ENCODE data around the gene THBD. TPM values are rescaled to one million over a fixed set of nuclear protein-coding genes. Genes with fewer than 3 reads are reported as not detected.

Gene THBD
- total RNA-seq, 6 experiments from 2014 or later, result 1.4 to 15.6 (median 4.9) TPM

DNA sequence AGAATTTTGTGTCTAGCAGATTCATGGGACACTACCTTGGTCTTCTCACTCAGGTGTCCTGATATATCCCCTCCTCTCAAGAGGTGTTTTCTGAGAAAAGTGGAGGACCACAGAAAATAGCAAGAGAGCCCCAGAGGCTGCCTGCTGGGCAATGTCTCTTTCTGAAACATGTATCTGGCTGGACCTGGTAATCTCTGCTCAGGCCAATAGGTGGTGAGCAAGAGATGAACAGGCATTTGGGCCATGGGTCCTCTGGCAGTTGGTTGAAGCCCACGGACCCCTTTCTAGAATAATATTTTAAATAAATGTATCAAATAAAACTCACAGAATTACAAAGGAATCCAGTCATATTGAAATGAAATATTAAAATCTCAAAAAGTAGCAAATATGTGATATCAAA lies 8.8 kb upstream of the THBD start:
- WGBS (ENCODE audit: insufficient coverage, low coverage, low lambda C conversion rate, missing lambda C conversion rate), result 22% methylated on average over 1 of the region's 1 CpG
- ATAC-seq (no peak), DNase-seq (no peak)
- Histone ChIP-seq H3K9me3 (no peaks in the 10 kb centered on the region), H3K27me3 (no peaks in the 10 kb centered on the region), H3K36me3 (no peaks in the 10 kb centered on the region), H3K4me3 (no peak overlapping the region), H3K4me1 (peaks cover 0 to under 1% (median 0%) of the 10 kb centered on the region in 4 donors), H3K27ac (no peak overlapping the region)
- no peak for TF ChIP-seq POLR2A (IDR thresholded peaks at IDR 0.05)
- TF ChIP-seq, protein P1, sequence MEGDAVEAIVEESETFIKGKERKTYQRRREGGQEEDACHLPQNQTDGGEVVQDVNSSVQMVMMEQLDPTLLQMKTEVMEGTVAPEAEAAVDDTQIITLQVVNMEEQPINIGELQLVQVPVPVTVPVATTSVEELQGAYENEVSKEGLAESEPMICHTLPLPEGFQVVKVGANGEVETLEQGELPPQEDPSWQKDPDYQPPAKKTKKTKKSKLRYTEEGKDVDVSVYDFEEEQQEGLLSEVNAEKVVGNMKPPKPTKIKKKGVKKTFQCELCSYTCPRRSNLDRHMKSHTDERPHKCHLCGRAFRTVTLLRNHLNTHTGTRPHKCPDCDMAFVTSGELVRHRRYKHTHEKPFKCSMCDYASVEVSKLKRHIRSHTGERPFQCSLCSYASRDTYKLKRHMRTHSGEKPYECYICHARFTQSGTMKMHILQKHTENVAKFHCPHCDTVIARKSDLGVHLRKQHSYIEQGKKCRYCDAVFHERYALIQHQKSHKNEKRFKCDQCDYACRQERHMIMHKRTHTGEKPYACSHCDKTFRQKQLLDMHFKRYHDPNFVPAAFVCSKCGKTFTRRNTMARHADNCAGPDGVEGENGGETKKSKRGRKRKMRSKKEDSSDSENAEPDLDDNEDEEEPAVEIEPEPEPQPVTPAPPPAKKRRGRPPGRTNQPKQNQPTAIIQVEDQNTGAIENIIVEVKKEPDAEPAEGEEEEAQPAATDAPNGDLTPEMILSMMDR (IDR thresholded peaks at IDR 0.05), result no peak
- intact Hi-C loops (cut with DNase I), result loop anchor here in 1 of 2 donors (5.0 kb wide), 1 partner anchor 79 kb away; no protein-coding TSS in a partner anchor

DNA sequence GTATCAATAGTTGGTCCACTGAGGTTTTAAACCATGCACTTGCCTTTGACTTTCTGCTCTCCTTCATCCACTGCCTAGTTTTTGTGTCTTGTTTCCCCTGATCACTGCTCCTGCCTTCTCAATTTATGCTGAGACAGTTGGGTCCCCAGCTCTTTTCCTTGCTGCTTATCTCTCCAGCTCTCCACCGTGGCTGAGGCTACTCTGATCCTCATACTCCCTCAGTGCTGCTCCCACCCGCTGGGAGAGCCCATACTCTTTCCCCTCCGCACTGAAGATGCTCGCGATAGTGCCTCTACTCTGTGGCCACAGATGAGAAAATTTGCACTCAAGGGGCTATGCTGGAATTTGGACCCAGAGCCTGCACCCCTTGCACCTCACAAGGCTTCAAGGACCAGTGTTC lies 3.4 kb upstream of the THBD start:
- DNase-seq (no peak), ATAC-seq (no peak)
- peaks cover 0 to 20% (median 0%) of the 10 kb centered on the region in 4 donors for H3K4me1 ChIP-seq
- H3K27ac ChIP-seq, result no peak overlapping the region
- peaks cover 0 to 5% of the 10 kb centered on the region in 2 donors for H3K27me3 ChIP-seq
- no peak overlapping the region for H3K4me3 ChIP-seq
- TF ChIP-seq, protein P1 (IDR thresholded peaks at IDR 0.05), result no peak
- no peak for TF ChIP-seq POLR2A (IDR thresholded peaks at IDR 0.05)
- intact Hi-C loops (cut with DNase I), result no loop called here
- H3K9me3 ChIP-seq, result no peaks in the 10 kb centered on the region
- H3K36me3 ChIP-seq, result no peaks in the 10 kb centered on the region
- WGBS (ENCODE audit: insufficient coverage, low coverage, low lambda C conversion rate, missing lambda C conversion rate), result 71% methylated on average over 5 of the region's 5 CpGs

- Histone ChIP-seq H3K4me1 (peaks cover 0 to 20% (median 0%) of the 10 kb centered on the region in 4 donors), H3K27me3 (peaks cover 0 to 11% of the 10 kb centered on the region in 2 donors), H3K4me3 (peak overlapping the region; percentile 22 to 51 (median 40)), H3K36me3 (no peaks in the 10 kb centered on the region), H3K9me3 (no peaks in the 10 kb centered on the region), H3K27ac (peak overlapping the region; percentile 15 to 72 (median 33))
- DNase-seq (peak in 2 of 3 donors; percentile 68 to 71), ATAC-seq (peak; percentile 35 to 49 (median 42))
- intact Hi-C loops (cut with DNase I), result no loop called here
- TF ChIP-seq, protein P1 (IDR thresholded peaks at IDR 0.05), result peak; percentile 37 to 51 (median 46)
- no peak for TF ChIP-seq POLR2A (IDR thresholded peaks at IDR 0.05)
- WGBS (ENCODE audit: insufficient coverage, low coverage, low lambda C conversion rate, missing lambda C conversion rate), result 1% methylated on average over 20 of the region's 46 CpGs
Measured at GRCh38 chr20:23050847-23051627, 1.6 kb upstream of the THBD start.

GRCh38 chr20:23050076-23050838 lies 785 bp upstream of the THBD start:
- Histone ChIP-seq H3K4me3 (peak overlapping the region; percentile 39 to 51 (median 40)), H3K27me3 (peaks cover 0 to 11% of the 10 kb centered on the region in 2 donors), H3K9me3 (no peaks in the 10 kb centered on the region), H3K36me3 (no peaks in the 10 kb centered on the region), H3K27ac (peak overlapping the region; percentile 15 to 72 (median 33)), H3K4me1 (peaks cover 0 to 20% (median 0%) of the 10 kb centered on the region in 4 donors)
- 5% methylated on average over 8 of the region's 48 CpGs for WGBS (ENCODE audit: insufficient coverage, low coverage, low lambda C conversion rate, missing lambda C conversion rate)
- ATAC-seq (peak; percentile 21 to 31 (median 25)), DNase-seq (peak in 2 of 3 donors; percentile 59 to 67)
- intact Hi-C loops (cut with DNase I), result no loop called here
- no peak for TF ChIP-seq POLR2A (IDR thresholded peaks at IDR 0.05)
- TF ChIP-seq, protein P1 (IDR thresholded peaks at IDR 0.05), result no peak

Measured in right lobe of liver (tissue), 6 donors.